ENCODE results near the gene TMEM181. TPM values are rescaled to one million over a fixed set of nuclear protein-coding genes. Genes with fewer than 3 reads are reported as not detected.

Gene TMEM181
- polyA plus RNA-seq, 1 of the 3 experiments (the other 2 are of a cell fraction), result 19.5 TPM

- DNase-seq, result no peak
- CTCF ChIA-PET, result interaction anchor here (0.9 kb wide), 1 partner anchor 329 kb away, joined by 3 read pairs; no protein-coding TSS in a partner anchor
- H3F3A ChIP-seq (replicated peaks; ENCODE audit: insufficient read depth), result no peaks in the 10 kb centered on the region
Measured at GRCh38 chr6:158543606-158544185, 16.2 kb upstream of the TMEM181 start.

DNA sequence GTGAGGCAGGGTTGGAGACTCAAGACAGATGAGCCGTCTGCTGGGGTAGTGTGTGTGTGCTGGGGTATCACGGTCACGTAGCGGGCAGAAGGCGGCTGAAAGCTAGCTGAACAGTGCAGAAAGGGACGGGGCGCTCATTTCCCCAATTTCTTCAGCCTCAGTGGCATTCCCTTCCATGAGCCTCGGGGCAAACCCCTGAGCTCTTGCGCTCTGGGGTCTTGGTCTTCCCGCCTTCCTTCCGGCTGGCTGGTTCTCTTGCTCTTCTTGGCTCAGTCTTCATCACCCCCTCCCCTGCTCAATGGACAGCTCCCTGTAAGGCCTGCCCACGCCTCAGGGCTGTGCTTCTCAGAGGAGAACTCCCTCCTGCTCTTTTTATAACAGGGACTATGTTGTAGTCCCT is 15.5 kb upstream of the TMEM181 start:
- ChIA-PET POLR2A (no interaction called here), CTCF (no interaction called here)
- TF ChIP-seq FOXM1 (IDR thresholded peaks at IDR 0.05; ENCODE audit: low read depth), result no peak
- TF ChIP-seq, protein P1, sequence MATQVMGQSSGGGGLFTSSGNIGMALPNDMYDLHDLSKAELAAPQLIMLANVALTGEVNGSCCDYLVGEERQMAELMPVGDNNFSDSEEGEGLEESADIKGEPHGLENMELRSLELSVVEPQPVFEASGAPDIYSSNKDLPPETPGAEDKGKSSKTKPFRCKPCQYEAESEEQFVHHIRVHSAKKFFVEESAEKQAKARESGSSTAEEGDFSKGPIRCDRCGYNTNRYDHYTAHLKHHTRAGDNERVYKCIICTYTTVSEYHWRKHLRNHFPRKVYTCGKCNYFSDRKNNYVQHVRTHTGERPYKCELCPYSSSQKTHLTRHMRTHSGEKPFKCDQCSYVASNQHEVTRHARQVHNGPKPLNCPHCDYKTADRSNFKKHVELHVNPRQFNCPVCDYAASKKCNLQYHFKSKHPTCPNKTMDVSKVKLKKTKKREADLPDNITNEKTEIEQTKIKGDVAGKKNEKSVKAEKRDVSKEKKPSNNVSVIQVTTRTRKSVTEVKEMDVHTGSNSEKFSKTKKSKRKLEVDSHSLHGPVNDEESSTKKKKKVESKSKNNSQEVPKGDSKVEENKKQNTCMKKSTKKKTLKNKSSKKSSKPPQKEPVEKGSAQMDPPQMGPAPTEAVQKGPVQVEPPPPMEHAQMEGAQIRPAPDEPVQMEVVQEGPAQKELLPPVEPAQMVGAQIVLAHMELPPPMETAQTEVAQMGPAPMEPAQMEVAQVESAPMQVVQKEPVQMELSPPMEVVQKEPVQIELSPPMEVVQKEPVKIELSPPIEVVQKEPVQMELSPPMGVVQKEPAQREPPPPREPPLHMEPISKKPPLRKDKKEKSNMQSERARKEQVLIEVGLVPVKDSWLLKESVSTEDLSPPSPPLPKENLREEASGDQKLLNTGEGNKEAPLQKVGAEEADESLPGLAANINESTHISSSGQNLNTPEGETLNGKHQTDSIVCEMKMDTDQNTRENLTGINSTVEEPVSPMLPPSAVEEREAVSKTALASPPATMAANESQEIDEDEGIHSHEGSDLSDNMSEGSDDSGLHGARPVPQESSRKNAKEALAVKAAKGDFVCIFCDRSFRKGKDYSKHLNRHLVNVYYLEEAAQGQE (IDR thresholded peaks at IDR 0.05; ENCODE audit: low read depth, low read length), result peak; percentile 49; the same call in 1 of the 2 replicates
- Histone ChIP-seq H3K9me2 (no peaks in the 10 kb centered on the region), H3K4me1 (ENCODE audit: control insufficient read depth in 1 of 2, insufficient read depth in 2 of 2, low read depth in 1 of 2, low read length in 1 of 2) (peaks cover 0 to 11% of the 10 kb centered on the region in 2 experiments; a peak in 1 of 4 replicates), H2AFZ (ENCODE audit: low read depth) (no peak overlapping the region), H4K20me1 (ENCODE audit: insufficient read depth) (no peaks in the 10 kb centered on the region), H3K79me2 (ENCODE audit: insufficient read depth) (no peaks in the 10 kb centered on the region), H3K4me2 (no peak overlapping the region), H3K4me3 (ENCODE audit: low read depth in 2 of 2, low read length in 1 of 2) (no peak overlapping the region), H3K9ac (no peak overlapping the region), H3K9me3 (no peaks in the 10 kb centered on the region), H3K36me3 (replicated peaks in 1 of 2; ENCODE audit: control insufficient read depth in 1 of 2, insufficient read depth in 2 of 2, low read length in 1 of 2) (no peaks in the 10 kb centered on the region), H3K27me3 (ENCODE audit: insufficient read depth) (no peaks in the 10 kb centered on the region), H3K27ac (ENCODE audit: low read depth in 2 of 2, low read length in 1 of 2) (no peak overlapping the region), H3F3A (replicated peaks; ENCODE audit: insufficient read depth) (no peaks in the 10 kb centered on the region)
- WGBS (ENCODE audit: low lambda C conversion rate), result 80% methylated on average over 8 of the region's 12 CpGs
- DNase-seq, result no peak

More at GRCh38 chr6:158543606-158544185, 16.2 kb upstream of the TMEM181 start:
- POLR2A ChIA-PET, result no interaction called here
- H3K79me2 ChIP-seq (ENCODE audit: insufficient read depth), result no peaks in the 10 kb centered on the region
- peaks cover 0 to 11% of the 10 kb centered on the region in 2 experiments; a peak in 1 of 4 replicates for H3K4me1 ChIP-seq (ENCODE audit: control insufficient read depth in 1 of 2, insufficient read depth in 2 of 2, low read depth in 1 of 2, low read length in 1 of 2)
- TF ChIP-seq CTCF (IDR thresholded peaks at IDR 0.05), result no peak
- TF ChIP-seq, protein P2, sequence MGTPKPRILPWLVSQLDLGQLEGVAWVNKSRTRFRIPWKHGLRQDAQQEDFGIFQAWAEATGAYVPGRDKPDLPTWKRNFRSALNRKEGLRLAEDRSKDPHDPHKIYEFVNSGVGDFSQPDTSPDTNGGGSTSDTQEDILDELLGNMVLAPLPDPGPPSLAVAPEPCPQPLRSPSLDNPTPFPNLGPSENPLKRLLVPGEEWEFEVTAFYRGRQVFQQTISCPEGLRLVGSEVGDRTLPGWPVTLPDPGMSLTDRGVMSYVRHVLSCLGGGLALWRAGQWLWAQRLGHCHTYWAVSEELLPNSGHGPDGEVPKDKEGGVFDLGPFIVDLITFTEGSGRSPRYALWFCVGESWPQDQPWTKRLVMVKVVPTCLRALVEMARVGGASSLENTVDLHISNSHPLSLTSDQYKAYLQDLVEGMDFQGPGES (IDR thresholded peaks at IDR 0.05; ENCODE audit: low read depth, low read length), result no peak
- H3K9ac ChIP-seq, result no peak overlapping the region
- H3K4me2 ChIP-seq, result no peak overlapping the region
- H3K9me2 ChIP-seq, result no peaks in the 10 kb centered on the region
- H3K27ac ChIP-seq (ENCODE audit: low read depth in 2 of 2, low read length in 1 of 2), result peak overlapping the region in 1 of 2 experiments; percentile 17; a peak in 1 of 4 replicates
- no peak overlapping the region for H3K4me3 ChIP-seq (ENCODE audit: low read depth in 2 of 2, low read length in 1 of 2)
- H3K27me3 ChIP-seq (ENCODE audit: insufficient read depth), result no peaks in the 10 kb centered on the region
- H4K20me1 ChIP-seq (ENCODE audit: insufficient read depth), result no peaks in the 10 kb centered on the region
- H3K36me3 ChIP-seq (replicated peaks in 1 of 2; ENCODE audit: control insufficient read depth in 1 of 2, insufficient read depth in 2 of 2, low read length in 1 of 2), result no peaks in the 10 kb centered on the region
- H3K9me3 ChIP-seq, result no peaks in the 10 kb centered on the region
- H2AFZ ChIP-seq (ENCODE audit: low read depth), result no peak overlapping the region
- WGBS (ENCODE audit: low lambda C conversion rate), result 68% methylated on average over 11 of the region's 12 CpGs
